Measurements from ENCODE around the gene CYSRT1. TPM values are rescaled to one million over a fixed set of nuclear protein-coding genes. Genes with fewer than 3 reads are reported as not detected.

The CYSRT1 gene
- total RNA-seq, 2 donors from 2014 or later, result 0.64 TPM; not detected in 1

DNA sequence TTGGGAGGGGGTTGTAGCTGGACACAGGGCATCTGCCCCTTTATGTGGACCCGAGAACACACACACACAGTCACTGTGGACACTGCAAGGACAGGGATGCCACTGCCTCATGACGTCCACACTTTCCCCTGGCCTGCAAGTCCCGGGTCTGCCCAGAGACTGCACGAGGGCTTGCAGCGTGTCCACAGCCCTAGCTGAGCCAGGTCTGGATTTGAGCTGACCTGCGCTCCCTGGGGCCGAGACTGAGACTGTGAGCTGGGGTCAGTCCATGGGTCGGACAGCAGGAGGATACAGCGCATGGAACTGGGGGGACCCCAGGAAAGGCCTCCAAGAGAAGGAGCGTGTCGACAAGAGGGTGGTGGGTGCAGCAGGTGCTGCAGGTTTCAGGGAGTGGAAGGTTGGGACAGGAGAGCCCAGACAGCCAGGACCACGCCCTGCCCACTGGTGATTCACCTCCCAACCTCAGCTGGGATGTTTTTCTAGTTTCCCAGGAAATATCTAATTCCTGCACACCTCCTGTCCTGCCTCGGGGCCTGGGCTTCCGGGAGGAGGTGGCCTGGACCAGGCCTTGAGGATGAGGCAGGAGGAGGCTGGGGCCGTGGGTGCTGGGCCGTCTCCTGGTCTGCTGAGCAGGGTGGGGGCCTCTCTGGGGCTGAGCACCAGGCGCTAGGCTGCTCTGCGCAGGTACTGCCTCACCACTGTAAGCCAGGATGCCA, 1.5 kb downstream of the CYSRT1 start:
- peak overlapping the region in 1 of 2 donors; percentile 46 for H3K9ac ChIP-seq (ENCODE audit: low read depth in 2 of 2, low read length in 2 of 2)

DNA sequence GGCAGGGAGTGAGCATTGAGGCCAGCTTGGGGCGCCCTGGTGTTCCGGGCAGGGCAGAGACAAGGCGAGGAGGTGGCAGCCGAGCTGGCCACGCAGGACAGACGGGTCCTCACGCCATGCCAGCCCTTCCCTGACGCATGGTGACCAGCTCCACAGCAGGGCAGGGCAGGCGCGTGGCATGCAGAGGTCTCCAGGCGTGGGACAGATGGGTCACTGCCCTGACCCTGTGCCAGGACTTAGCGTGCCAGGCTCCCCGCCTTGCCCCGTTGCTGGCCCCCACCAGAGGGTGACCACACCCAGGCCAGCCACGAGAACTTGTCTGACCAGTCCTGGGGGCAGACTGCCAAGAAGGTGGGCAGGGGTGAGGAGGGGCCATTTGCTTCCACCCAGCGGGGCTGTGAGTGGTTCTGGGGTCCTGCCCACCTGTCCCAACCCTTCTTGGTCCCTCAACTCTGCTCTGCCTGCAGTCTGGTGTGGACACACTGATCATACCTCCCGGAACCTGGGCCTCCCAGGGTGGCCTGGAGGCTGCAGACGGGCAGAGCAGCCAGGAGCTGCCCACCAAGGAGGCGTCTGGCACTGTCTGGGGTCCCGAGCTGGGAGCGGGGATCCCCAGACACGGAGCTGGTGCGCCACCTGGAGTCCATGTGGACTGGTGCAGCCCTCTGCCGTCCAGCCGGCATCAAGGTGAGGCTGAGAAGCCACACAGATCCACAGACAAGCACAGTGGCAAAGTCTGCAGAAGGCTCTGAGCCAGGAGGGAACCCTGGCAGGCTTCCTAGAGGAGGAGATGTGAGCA, 2.3 kb downstream of the CYSRT1 start, which contains the start of gene RNF224:
RNF224 (plus strand) TSS at position 449 of the 799 bp plus-strand sequence. CDS start 834 bp downstream, outside the sequence.
- peaks cover 20% of the 10 kb centered on the region for H3K27me3 ChIP-seq
- H3K36me3 ChIP-seq, result no peaks in the 10 kb centered on the region
- TF ChIP-seq, protein P1, sequence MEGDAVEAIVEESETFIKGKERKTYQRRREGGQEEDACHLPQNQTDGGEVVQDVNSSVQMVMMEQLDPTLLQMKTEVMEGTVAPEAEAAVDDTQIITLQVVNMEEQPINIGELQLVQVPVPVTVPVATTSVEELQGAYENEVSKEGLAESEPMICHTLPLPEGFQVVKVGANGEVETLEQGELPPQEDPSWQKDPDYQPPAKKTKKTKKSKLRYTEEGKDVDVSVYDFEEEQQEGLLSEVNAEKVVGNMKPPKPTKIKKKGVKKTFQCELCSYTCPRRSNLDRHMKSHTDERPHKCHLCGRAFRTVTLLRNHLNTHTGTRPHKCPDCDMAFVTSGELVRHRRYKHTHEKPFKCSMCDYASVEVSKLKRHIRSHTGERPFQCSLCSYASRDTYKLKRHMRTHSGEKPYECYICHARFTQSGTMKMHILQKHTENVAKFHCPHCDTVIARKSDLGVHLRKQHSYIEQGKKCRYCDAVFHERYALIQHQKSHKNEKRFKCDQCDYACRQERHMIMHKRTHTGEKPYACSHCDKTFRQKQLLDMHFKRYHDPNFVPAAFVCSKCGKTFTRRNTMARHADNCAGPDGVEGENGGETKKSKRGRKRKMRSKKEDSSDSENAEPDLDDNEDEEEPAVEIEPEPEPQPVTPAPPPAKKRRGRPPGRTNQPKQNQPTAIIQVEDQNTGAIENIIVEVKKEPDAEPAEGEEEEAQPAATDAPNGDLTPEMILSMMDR (IDR thresholded peaks at IDR 0.05), result peak; percentile 91
- H3K9me3 ChIP-seq, result no peaks in the 10 kb centered on the region
- H3K4me1 ChIP-seq, result peaks cover 29% of the 10 kb centered on the region
- no peak within 1 kb of the TSS for H3K4me3 ChIP-seq
- H3K9ac ChIP-seq (ENCODE audit: low read depth in 2 of 2, low read length in 2 of 2), result peak within 1 kb of the TSS in 1 of 2 donors; percentile 46
- intact Hi-C loops (cut with DNase I), result loop anchor here (2.0 to 5.0 kb wide), 2 partner anchors 40 to 106 kb away; partner anchors contain the start of genes ANAPC2 and SSNA1
- no peak within 1 kb of the TSS for H3K27ac ChIP-seq
- peak; percentile 86 for DNase-seq

More for the DNA sequence above, 1.5 kb downstream of the CYSRT1 start:
- H3K9me3 ChIP-seq, result no peaks in the 10 kb centered on the region
- no peak overlapping the region for H3K4me3 ChIP-seq
- H3K36me3 ChIP-seq, result no peaks in the 10 kb centered on the region
- TF ChIP-seq, protein P1 (IDR thresholded peaks at IDR 0.05), result no peak
- no peak for DNase-seq
- H3K4me1 ChIP-seq, result peaks cover 30% of the 10 kb centered on the region
- H3K27me3 ChIP-seq, result peaks cover 20% of the 10 kb centered on the region
- H3K27ac ChIP-seq, result no peak overlapping the region
- intact Hi-C loops (cut with DNase I), result loop anchor here (2.0 to 5.0 kb wide), 2 partner anchors 39 to 106 kb away; partner anchors contain the start of genes ANAPC2 and SSNA1

DNA sequence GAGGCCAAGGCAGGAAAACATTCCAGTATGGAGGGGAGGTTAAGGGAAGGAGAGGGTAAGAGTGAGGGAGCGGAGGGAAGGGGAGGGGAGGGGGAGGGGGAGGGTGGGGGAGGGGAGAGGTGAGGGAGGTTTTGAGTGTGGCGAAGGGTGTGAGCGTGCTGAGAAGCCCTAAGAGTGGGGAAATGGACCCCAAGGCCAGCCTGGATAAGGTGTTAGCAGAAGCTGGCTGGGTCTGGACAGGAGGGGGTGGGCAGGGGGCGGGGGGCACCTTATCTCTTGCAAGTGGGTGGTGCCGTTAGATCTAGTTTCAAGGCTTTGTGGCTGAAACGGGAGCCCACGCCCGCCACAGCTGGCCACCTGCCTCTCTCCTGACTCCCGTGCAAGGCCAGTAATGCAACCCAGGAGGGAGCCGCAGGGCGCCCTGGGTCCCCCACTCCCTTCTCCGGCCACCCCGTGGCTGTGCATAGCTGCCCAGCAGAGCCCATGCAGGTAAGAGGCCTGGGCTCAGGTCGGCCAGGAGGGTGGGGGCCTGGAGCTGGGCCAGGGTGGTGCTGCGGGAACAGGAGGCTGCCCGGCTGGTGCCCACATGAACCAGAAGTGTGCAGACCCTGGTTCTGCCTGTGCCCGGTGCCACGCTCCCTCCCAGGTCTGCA, 3.0 kb downstream of the CYSRT1 start:
- TF ChIP-seq, protein P1 (IDR thresholded peaks at IDR 0.05), result no peak
- H3K27me3 ChIP-seq, result peaks cover 27% of the 10 kb centered on the region
- no peak for DNase-seq
- H3K4me3 ChIP-seq, result no peak overlapping the region
- H3K4me1 ChIP-seq, result peaks cover 24% of the 10 kb centered on the region
- intact Hi-C loops (cut with DNase I), result loop anchor here (2.0 to 5.0 kb wide), 2 partner anchors 41 to 107 kb away; partner anchors contain the start of genes ANAPC2 and SSNA1
- no peaks in the 10 kb centered on the region for H3K36me3 ChIP-seq
- H3K9ac ChIP-seq (ENCODE audit: low read depth in 2 of 2, low read length in 2 of 2), result no peak overlapping the region
- H3K9me3 ChIP-seq, result no peaks in the 10 kb centered on the region
- H3K27ac ChIP-seq, result no peak overlapping the region

DNA sequence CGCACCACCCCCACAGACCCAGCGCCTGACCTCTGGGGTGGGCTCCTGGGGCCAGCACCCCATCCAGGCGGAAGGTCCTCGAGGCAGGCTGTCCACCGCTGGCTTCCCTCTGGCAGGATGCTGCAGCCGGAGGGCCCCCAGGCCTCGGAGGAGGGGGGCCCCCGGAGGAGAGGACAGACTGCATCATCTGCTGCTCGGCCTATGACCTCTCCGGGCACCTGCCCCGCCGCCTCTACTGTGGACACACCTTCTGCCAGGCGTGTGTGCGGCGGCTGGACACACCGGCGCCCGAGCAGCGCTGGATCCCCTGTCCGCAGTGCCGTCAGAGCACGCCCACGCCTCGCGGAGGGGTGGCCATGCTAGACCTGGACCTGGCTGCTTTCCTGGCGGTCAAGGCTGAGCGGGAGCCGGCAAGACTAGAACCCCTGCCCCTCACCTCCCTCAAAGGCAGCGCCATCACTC, 3.6 kb downstream of the CYSRT1 start:
- H3K27me3 ChIP-seq, result peaks cover 32% of the 10 kb centered on the region
- no peak for DNase-seq
- no peak overlapping the region for H3K4me3 ChIP-seq
- no peaks in the 10 kb centered on the region for H3K9me3 ChIP-seq
- TF ChIP-seq, protein P1 (IDR thresholded peaks at IDR 0.05), result no peak
- no peaks in the 10 kb centered on the region for H3K36me3 ChIP-seq
- H3K27ac ChIP-seq, result no peak overlapping the region
- H3K4me1 ChIP-seq, result peaks cover 23% of the 10 kb centered on the region
- intact Hi-C loops (cut with DNase I), result loop anchor here (5.0 kb wide), 1 partner anchor 41 kb away; the partner anchor contains the start of genes ANAPC2 and SSNA1
- no peak overlapping the region for H3K9ac ChIP-seq (ENCODE audit: low read depth in 2 of 2, low read length in 2 of 2)
